Parathyroid adenoma (tissue), 2 donors: Measurements from ENCODE around the gene CHRNA9.

Experiments used
- H2AFZ ChIP-seq: fragments of 300-600 bp; sonication (generic); one replicate; pipeline ENCODE4 v1.7.0; 2017; ENCODE audit warnings: antibody characterized with exemption, mild to moderate bottlenecking
- H3K27ac ChIP-seq: fragments of 300-600 bp; sonication (generic); one replicate; pipeline ENCODE4 v1.7.0; 2017
- H3K27me3 ChIP-seq: fragments of 300-600 bp; sonication (generic); one replicate; pipeline ENCODE4 v1.7.0; 2017; ENCODE audit warnings: low read length; ENCODE audit not compliant: control insufficient read depth, insufficient read depth
- H3K36me3 ChIP-seq: fragments of 300-600 bp; sonication (generic); one replicate; pipeline ENCODE4 v1.7.0; 2017; ENCODE audit warnings: low read length; ENCODE audit not compliant: control insufficient read depth, insufficient read depth
- H3K4me1 ChIP-seq: fragments of 300-600 bp; sonication (generic); one replicate; pipeline ENCODE4 v1.7.0; 2017; ENCODE audit warnings: control low read depth
- H3K4me2 ChIP-seq: fragments of 300-600 bp; sonication (generic); one replicate; pipeline ENCODE4 v1.7.0; 2017; ENCODE audit warnings: low read length
- H3K4me3 ChIP-seq: fragments of 300-600 bp; sonication (generic); one replicate; pipeline ENCODE4 v1.7.0; 2017; ENCODE audit warnings: low read depth, low read length
- H3K79me2 ChIP-seq: fragments of 300-600 bp; sonication (generic); one replicate; pipeline ENCODE4 v1.7.0; 2017; ENCODE audit warnings: control low read depth
- H3K9ac ChIP-seq: fragments of 300-600 bp; sonication (generic); one replicate; pipeline ENCODE4 v1.7.0; 2017; ENCODE audit warnings: mild to moderate bottlenecking
- H3K9me3 ChIP-seq: fragments of 300-600 bp; sonication (generic); one replicate; pipeline ENCODE4 v1.7.0; 2017; ENCODE audit warnings: low read length; ENCODE audit not compliant: control insufficient read depth
- TF ChIP-seq, protein P1 (sequence below): fragments of 300-600 bp; sonication (generic); IDR thresholded peaks from one replicate; pipeline ENCODE4 v1.7.0; 2017; ENCODE audit warnings: antibody characterized with exemption, mild to moderate bottlenecking
- donor health status: primary hyperparathyroidism.

The CHRNA9 gene

DNA sequence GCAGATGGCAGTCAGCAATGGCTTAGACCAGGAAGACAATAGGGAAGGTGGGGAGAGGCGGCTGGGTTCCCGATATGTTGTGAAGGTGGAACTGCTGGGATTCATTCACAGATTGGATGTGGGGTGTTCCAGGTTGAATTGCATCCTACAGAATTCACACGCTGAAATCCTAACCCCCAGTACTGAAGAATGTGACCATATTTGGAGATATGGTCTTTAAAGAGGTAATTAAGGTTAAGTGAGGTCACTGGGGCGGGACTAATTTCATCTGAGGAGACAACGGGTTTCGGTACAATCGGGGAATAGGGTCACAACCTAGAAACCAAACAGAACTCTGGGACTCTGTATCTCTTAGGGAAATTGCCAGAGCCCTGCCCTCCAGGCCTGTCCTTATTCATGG, 5.3 kb upstream of the CHRNA9 start:
- peaks cover under 1% of the 10 kb centered on the region for H3K4me1 ChIP-seq
- no peak overlapping the region for H2AFZ ChIP-seq
- H3K36me3 ChIP-seq = no peaks in the 10 kb centered on the region
- no peak overlapping the region for H3K4me2 ChIP-seq
- H3K79me2 ChIP-seq = no peaks in the 10 kb centered on the region
- H3K4me3 ChIP-seq = no peak overlapping the region
- no peak overlapping the region for H3K27ac ChIP-seq
- H3K9me3 ChIP-seq = no peaks in the 10 kb centered on the region
- TF ChIP-seq, protein P1, sequence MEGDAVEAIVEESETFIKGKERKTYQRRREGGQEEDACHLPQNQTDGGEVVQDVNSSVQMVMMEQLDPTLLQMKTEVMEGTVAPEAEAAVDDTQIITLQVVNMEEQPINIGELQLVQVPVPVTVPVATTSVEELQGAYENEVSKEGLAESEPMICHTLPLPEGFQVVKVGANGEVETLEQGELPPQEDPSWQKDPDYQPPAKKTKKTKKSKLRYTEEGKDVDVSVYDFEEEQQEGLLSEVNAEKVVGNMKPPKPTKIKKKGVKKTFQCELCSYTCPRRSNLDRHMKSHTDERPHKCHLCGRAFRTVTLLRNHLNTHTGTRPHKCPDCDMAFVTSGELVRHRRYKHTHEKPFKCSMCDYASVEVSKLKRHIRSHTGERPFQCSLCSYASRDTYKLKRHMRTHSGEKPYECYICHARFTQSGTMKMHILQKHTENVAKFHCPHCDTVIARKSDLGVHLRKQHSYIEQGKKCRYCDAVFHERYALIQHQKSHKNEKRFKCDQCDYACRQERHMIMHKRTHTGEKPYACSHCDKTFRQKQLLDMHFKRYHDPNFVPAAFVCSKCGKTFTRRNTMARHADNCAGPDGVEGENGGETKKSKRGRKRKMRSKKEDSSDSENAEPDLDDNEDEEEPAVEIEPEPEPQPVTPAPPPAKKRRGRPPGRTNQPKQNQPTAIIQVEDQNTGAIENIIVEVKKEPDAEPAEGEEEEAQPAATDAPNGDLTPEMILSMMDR = no peak
- no peak overlapping the region for H3K9ac ChIP-seq
- H3K27me3 ChIP-seq = no peaks in the 10 kb centered on the region

DNA sequence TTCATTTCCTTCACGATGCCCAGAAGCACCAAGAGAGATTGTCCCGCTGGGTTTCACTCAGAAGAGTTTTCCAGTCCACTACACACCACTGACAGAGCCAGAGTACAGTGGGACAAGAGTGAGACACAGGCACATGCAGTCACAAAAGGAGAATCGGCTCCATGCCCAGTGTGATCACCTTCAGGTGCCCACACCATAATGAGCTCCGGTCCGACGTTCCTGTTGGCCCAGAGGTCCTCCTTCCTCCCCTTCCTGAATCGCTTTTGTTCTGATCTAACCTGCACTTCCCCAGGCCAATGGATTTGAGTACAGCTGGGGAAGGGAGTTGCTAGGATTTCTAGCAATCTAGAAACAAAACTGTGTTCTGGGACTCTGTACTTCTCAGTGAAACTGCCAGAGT, 4.6 kb upstream of the CHRNA9 start:
- H3K9ac ChIP-seq = no peak overlapping the region
- H3K4me1 ChIP-seq = peaks cover 3% of the 10 kb centered on the region
- no peaks in the 10 kb centered on the region for H3K27me3 ChIP-seq
- no peak overlapping the region for H3K27ac ChIP-seq
- H3K4me2 ChIP-seq = no peak overlapping the region
- no peak overlapping the region for H3K4me3 ChIP-seq
- H3K79me2 ChIP-seq = no peaks in the 10 kb centered on the region
- no peaks in the 10 kb centered on the region for H3K9me3 ChIP-seq
- H2AFZ ChIP-seq = no peak overlapping the region
- TF ChIP-seq, protein P1 = no peak
- H3K36me3 ChIP-seq = no peaks in the 10 kb centered on the region

DNA sequence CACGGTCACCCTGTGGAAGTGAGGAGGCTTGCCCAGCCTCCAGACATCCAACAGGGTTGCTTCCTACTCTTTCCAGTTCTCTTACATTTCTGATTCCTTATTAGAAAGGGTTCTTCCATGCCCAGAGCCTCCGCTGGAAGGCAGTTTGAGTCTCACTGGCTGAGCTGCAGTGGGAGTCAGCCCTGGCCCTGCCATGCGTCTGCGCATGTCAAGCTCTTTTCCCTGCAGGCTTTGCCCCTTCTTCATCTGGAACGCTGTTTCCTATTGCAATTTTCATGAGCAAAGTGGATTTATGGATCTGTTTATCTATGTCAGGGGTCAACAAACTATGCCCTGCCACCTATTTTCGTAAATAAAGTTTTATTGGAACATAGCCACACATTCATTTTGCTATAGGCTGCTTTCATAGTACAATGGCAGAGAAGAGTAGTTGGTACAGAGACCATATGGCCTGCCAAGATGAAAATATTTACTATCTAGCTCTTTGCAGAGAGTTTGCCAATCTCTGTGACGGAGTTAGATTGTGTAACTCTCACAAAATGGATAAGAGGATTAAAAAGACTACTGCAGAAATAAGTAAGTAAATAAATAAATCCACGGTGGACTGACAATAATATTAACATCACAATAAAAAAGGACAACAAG, 3.9 kb upstream of the CHRNA9 start:
- no peaks in the 10 kb centered on the region for H3K27me3 ChIP-seq
- TF ChIP-seq, protein P1 = no peak
- H2AFZ ChIP-seq = no peak overlapping the region
- H3K4me1 ChIP-seq = peaks cover 6% of the 10 kb centered on the region
- H3K9me3 ChIP-seq = no peaks in the 10 kb centered on the region
- no peak overlapping the region for H3K4me3 ChIP-seq
- no peaks in the 10 kb centered on the region for H3K79me2 ChIP-seq
- H3K4me2 ChIP-seq = no peak overlapping the region
- no peak overlapping the region for H3K27ac ChIP-seq
- H3K9ac ChIP-seq = no peak overlapping the region
- no peaks in the 10 kb centered on the region for H3K36me3 ChIP-seq

DNA sequence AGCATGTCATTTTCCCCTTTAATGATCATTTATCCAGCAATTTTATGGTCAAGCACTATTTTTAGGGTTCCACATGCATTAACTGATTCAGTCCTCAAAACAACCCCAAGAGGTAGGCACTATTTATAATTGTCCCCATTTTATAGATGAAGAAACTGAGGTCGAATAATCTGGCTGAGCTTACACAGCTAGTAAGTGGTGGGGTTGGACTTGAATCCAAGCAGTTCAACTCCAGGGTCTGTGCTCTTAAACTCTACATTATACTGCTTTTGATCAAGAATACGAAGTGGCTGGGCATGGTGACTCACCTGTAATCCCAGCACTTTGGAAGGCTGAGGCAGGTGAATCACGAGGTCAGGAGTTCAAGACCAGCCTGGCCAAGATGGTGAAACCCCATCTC, 3.2 kb upstream of the CHRNA9 start:
- H3K4me2 ChIP-seq = no peak overlapping the region
- no peak overlapping the region for H3K9ac ChIP-seq
- H3K36me3 ChIP-seq = no peaks in the 10 kb centered on the region
- H3K79me2 ChIP-seq = no peaks in the 10 kb centered on the region
- TF ChIP-seq, protein P1 = no peak
- H3K4me3 ChIP-seq = no peak overlapping the region
- H3K27me3 ChIP-seq = no peaks in the 10 kb centered on the region
- H3K4me1 ChIP-seq = peaks cover 6% of the 10 kb centered on the region
- H2AFZ ChIP-seq = no peak overlapping the region
- H3K9me3 ChIP-seq = no peaks in the 10 kb centered on the region
- H3K27ac ChIP-seq = no peak overlapping the region

DNA sequence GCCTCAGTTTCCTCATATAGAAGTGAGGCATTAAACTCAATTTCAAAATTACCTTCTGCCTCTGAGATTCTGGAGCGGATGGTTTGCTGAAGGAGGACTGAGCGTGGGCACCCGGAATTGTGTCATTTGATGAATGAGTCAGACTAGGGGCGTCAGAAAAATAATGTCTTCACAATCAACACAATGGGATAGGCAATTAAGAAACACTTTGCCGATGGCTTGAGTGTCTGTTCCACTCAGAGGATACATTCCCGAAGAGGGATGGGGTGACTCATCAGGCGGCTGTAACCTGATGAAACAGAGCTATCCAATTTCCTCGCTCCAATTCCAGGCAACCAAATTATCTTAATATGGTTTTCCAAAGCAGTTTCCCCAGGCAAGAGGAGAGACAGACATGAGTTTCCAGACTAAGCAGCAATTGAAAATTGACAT, 1.2 kb upstream of the CHRNA9 start:
- Histone ChIP-seq H3K79me2 (no peaks in the 10 kb centered on the region), H3K4me3 (no peak overlapping the region), H3K27ac (no peak overlapping the region), H3K9ac (no peak overlapping the region), H2AFZ (no peak overlapping the region), H3K36me3 (no peaks in the 10 kb centered on the region), H3K27me3 (no peaks in the 10 kb centered on the region), H3K4me2 (no peak overlapping the region), H3K4me1 (peaks cover 6% of the 10 kb centered on the region), H3K9me3 (no peaks in the 10 kb centered on the region)
- TF ChIP-seq, protein P1 = no peak
